GM23248 (cell line): Measurements from ENCODE around the gene PEX6. TPM values are rescaled to one million over a fixed set of nuclear protein-coding genes. Genes with fewer than 3 reads are reported as not detected.

Experiments
- DNase-seq: peaks from one replicate; pipeline ENCODE4 v3.0.0-alpha.2; 2015
- H2AFZ ChIP-seq: fragments of 200-600 bp; sonication (generic); 2 replicates; pipeline ENCODE4 v1.6.1; 2016; ENCODE audit warnings: antibody characterized with exemption
- H3F3A ChIP-seq: fragments of 200-600 bp; sonication (generic); 2 replicates; pipeline ENCODE4 v1.6.1; 2016; ENCODE audit warnings: mild to moderate bottlenecking, antibody characterized with exemption, mixed run types; ENCODE audit not compliant: insufficient read depth
- H3K27ac ChIP-seq: fragments of 200-600 bp; sonication (generic); 2 replicates; pipeline ENCODE4 v1.5.1; 2016; ENCODE audit warnings: mild to moderate bottlenecking
- H3K27me3 ChIP-seq: fragments of 200-600 bp; sonication (generic); replicated peaks from 2 replicates; pipeline ENCODE4 v1.6.1; 2016; ENCODE audit warnings: mild to moderate bottlenecking; ENCODE audit not compliant: insufficient read depth
- H3K36me3 ChIP-seq: fragments of 200-600 bp; sonication (generic); 2 replicates; pipeline ENCODE4 v1.6.1; 2016; ENCODE audit warnings: low read depth, mild to moderate bottlenecking
- H3K4me1 ChIP-seq: fragments of 200-600 bp; sonication (generic); 2 replicates; pipeline ENCODE4 v1.6.1; 2016; ENCODE audit warnings: mild to moderate bottlenecking; ENCODE audit not compliant: insufficient read depth
- H3K4me2 ChIP-seq: fragments of 200-600 bp; sonication (generic); one replicate; pipeline ENCODE4 v1.6.1; 2016; ENCODE audit warnings: mild to moderate bottlenecking; ENCODE audit not compliant: unreplicated experiment
- H3K4me3 ChIP-seq: fragments of 200-600 bp; sonication (generic); 2 replicates; pipeline ENCODE4 v1.5.1; 2016; ENCODE audit warnings: mild to moderate bottlenecking
- H3K79me2 ChIP-seq: fragments of 200-600 bp; sonication (generic); 2 replicates; pipeline ENCODE4 v1.6.1; 2016; ENCODE audit warnings: mild to moderate bottlenecking; ENCODE audit not compliant: insufficient read depth
- H3K9ac ChIP-seq: fragments of 200-600 bp; sonication (generic); 2 replicates; pipeline ENCODE4 v1.6.1; 2016; ENCODE audit warnings: mild to moderate bottlenecking
- H3K9me2 ChIP-seq: fragments of 200-600 bp; sonication (generic); 2 replicates; pipeline ENCODE4 v1.6.1; 2016; ENCODE audit warnings: mixed run types, mild to moderate bottlenecking, moderate library complexity; ENCODE audit not compliant: insufficient read depth
- H3K9me3 ChIP-seq: fragments of 200-600 bp; sonication (generic); one replicate; pipeline ENCODE4 v1.6.1; 2017; ENCODE audit warnings: low read depth
- H4K20me1 ChIP-seq: fragments of 200-600 bp; sonication (generic); 2 replicates; pipeline ENCODE4 v1.6.0; 2016; ENCODE audit not compliant: insufficient read depth
- EZH2 ChIP-seq: fragments of 200-600 bp; sonication (generic); IDR thresholded peaks from 2 replicates; pipeline ENCODE4 v1.6.1; 2018; ENCODE audit warnings: antibody characterized with exemption, mild to moderate bottlenecking; ENCODE audit not compliant: insufficient read depth, poor library complexity, severe bottlenecking
- EZH2phosphoT487 ChIP-seq: fragments of 200-600 bp; sonication (generic); IDR thresholded peaks from 2 replicates; pipeline ENCODE4 v1.6.1; 2018; ENCODE audit warnings: antibody characterized with exemption, moderate library complexity, mild to moderate bottlenecking, low read depth; ENCODE audit not compliant: insufficient read depth
- WGBS, 2 experiments: methylation state at CpG; one replicate each; pipeline ENCODE4 v1.1.6; 2015 to 2017; ENCODE audit warnings: low lambda C conversion rate in 2 of 2, low coverage in 1 of 2; ENCODE audit errors: missing lambda C conversion rate in 2 of 2; 5-methylcytosine and 5-hydroxymethylcytosine counted together
- in situ Hi-C: fragments of 300-500 bp; cut with MboI; formaldehyde crosslinking; loops from 2 replicates; pipeline ENCODE4 v1.15.0; 2020
- polyA plus RNA-seq: library from polyadenylated mRNA; unstranded; fragments of >200 nt; fragmentation: Nextera tagmentation; extraction: Ambion mirVana; gene quantifications from 2 replicates; pipeline ENCODE4 v1.2.1, GENCODE V29; 2016
- total RNA-seq: library from RNA; depleted of rRNA; stranded (reverse); fragments of >200 nt; shearing (Covaris generic); gene quantifications from 2 replicates; pipeline ENCODE4 v1.2.3, GENCODE V29; 2014

PEX6 gene
- total and polyA plus RNA-seq, 2 experiments from 2014 or later, result 12.5 to 44.2 TPM

DNA sequence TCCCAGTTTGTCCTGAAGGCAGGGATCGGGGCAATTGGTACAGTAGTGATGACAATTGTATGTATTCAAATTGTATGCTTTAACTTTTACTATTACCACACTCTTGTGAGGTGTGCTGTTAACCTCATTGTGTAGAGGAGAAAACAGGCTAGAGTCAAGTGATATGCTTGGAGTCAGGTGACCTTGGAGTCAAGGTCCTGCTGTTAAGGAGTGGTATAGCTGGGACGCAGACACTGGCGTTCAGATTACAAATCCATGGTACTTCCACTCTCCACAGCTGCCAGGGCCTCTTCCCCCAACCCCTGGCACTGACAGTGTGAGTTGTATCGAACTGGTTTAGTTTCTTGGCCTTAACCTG is 39.2 kb downstream of the PEX6 start:
- H3K4me3 ChIP-seq, result no peak overlapping the region
- in situ Hi-C loops, result no loop called here
- no peaks in the 10 kb centered on the region for H4K20me1 ChIP-seq
- H3K36me3 ChIP-seq, result peaks cover 12% of the 10 kb centered on the region; the same call in 1 of the 2 replicates
- no peak overlapping the region for H3K4me2 ChIP-seq
- H3K27ac ChIP-seq, result no peak overlapping the region
- no peak overlapping the region for H3K9ac ChIP-seq
- no peak for DNase-seq
- H3K79me2 ChIP-seq, result peaks cover 19% of the 10 kb centered on the region
- H3K9me2 ChIP-seq, result no peaks in the 10 kb centered on the region
- no peak for TF ChIP-seq EZH2phosphoT487
- no peak for TF ChIP-seq EZH2
- no peaks in the 10 kb centered on the region for H3F3A ChIP-seq
- no peak overlapping the region for H2AFZ ChIP-seq
- 72 to 76% methylated on average over 4 of the region's 4 CpGs for WGBS, 2 experiments
- no peaks in the 10 kb centered on the region for H3K27me3 ChIP-seq
- H3K4me1 ChIP-seq, result no peaks in the 10 kb centered on the region
- H3K9me3 ChIP-seq, result no peaks in the 10 kb centered on the region

DNA sequence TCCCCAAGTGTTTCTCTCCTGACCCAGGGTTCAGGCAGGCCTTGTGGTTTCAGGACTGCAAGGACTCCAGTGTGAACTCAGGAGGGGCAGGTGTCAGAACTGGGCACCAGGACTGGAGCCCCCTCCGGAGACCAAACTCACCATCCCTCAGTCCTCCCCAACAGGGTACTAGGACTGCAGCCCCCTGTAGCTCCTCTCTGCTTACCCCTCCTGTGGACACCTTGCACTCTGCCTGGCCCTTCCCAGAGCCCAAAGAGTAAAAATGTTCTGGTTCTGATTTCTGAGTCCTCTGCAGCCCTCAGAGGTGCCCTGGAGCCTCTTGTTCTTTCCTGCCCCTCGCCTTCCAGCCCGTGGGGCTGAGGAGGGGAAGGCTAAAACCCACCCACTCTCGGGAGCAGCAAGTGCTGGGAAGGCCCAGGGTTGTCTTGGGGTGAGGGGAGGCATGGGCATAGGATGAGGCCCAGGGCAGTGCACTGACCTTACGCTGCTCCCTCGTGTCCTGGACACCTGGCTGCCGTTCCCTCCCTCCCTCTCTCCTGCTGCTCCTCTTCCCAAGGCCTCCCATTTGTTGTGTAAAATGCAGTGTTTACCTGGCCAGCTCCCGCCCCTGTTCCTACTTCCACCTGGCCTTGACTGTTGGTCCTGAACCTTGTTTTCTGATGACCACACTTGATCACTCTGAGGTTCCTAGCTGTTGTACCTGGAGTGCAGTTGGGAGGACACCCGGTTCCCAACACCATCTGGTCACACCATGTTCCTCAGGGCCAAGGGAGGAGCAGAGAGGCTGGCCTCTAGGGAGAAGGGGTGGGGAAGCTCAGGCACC is 39.8 kb downstream of the PEX6 start:
- no peak overlapping the region for H3K4me2 ChIP-seq
- no peak overlapping the region for H2AFZ ChIP-seq
- peaks cover 12% of the 10 kb centered on the region; the same call in 1 of the 2 replicates for H3K36me3 ChIP-seq
- H3K27ac ChIP-seq, result no peak overlapping the region
- no peak for DNase-seq
- in situ Hi-C loops, result no loop called here
- no peaks in the 10 kb centered on the region for H3K4me1 ChIP-seq
- H4K20me1 ChIP-seq, result no peaks in the 10 kb centered on the region
- 73 to 80% methylated on average over 8 to 9 of the region's 9 CpGs for WGBS, 2 experiments
- H3F3A ChIP-seq, result no peaks in the 10 kb centered on the region
- no peaks in the 10 kb centered on the region for H3K9me2 ChIP-seq
- no peaks in the 10 kb centered on the region for H3K27me3 ChIP-seq
- no peak overlapping the region for H3K4me3 ChIP-seq
- no peaks in the 10 kb centered on the region for H3K9me3 ChIP-seq
- TF ChIP-seq EZH2phosphoT487 (no peak), EZH2 (no peak)
- H3K9ac ChIP-seq, result no peak overlapping the region
- H3K79me2 ChIP-seq, result peaks cover 25% of the 10 kb centered on the region

DNA sequence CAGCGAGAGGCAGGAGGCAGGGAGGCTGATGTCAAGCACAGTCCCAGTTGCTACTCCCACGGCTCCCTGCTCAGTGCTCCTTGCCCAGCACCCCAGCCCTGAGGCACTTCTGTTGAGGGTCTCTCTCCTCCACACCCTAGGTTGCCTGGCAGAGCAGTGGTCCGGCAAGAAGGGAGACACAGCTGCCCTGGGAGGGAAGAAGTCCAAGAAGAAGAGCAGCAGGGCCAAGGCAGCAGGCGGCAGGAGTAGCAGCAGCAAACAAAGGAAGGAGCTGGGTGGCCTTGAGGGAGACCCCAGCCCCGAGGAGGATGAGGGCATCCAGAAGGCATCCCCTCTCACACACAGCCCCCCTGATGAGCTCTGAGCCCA is 40.6 kb downstream of the PEX6 start:
- Histone ChIP-seq H3K9me2 (no peaks in the 10 kb centered on the region), H2AFZ (no peak overlapping the region), H4K20me1 (no peaks in the 10 kb centered on the region), H3K4me2 (no peak overlapping the region), H3K4me1 (no peaks in the 10 kb centered on the region), H3K79me2 (peaks cover 32% of the 10 kb centered on the region), H3K9ac (no peak overlapping the region), H3K4me3 (no peak overlapping the region), H3F3A (no peaks in the 10 kb centered on the region), H3K36me3 (peaks cover 12% of the 10 kb centered on the region; the same call in 1 of the 2 replicates), H3K9me3 (no peaks in the 10 kb centered on the region), H3K27me3 (no peaks in the 10 kb centered on the region), H3K27ac (no peak overlapping the region)
- TF ChIP-seq EZH2phosphoT487, result no peak
- no peak for TF ChIP-seq EZH2
- 87 to 93% methylated on average over 5 of the region's 5 CpGs for WGBS, 2 experiments
- no peak for DNase-seq
- in situ Hi-C loops, result no loop called here

DNA sequence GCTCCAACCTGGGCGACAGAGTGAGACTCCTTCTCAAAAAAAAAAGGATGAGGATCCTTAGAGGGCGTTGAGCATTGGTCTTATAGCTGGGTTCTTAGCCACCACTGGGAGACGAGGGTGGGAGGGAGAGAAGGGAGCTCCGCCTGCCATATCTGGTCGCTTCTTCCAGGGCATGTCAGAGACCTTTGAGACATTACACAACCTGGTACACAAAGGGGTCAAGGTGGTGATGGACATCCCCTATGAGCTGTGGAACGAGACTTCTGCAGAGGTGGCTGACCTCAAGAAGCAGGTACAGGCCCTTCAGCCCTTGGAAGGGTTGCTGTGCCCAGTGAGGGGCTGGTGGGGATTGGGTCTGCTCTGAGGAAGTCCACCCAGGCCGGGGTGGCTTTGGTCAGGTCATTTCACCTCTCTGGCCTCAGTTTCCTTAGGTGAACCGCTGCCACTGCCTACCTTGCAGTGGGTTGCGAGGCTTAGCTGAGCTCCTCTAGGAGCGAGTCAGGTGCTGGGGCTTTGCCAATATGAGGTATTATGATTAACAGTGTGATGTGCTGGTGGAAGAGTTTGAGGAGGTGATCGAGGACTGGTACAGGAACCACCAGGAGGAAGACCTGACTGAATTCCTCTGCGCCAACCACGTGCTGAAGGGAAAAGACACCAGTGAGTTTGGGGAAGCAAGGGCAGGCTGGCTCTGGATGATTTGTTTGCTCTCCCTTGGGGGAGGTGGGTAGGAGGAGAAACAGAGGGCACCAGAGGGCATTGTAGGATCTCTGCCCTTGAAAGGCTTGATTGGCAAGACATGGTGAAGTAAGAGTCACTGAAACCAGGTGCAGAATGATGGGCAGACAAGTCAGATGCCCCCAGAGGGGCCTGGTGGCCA is 41.2 kb downstream of the PEX6 start:
- H3K9me2 ChIP-seq, result no peaks in the 10 kb centered on the region
- no peak overlapping the region for H3K27ac ChIP-seq

More for the DNA sequence above, 41.2 kb downstream of the PEX6 start:
- H4K20me1 ChIP-seq, result no peaks in the 10 kb centered on the region
- no peaks in the 10 kb centered on the region for H3K4me1 ChIP-seq
- H3K4me3 ChIP-seq, result no peak overlapping the region
- peak; percentile 19 for DNase-seq
- H3K9ac ChIP-seq, result no peak overlapping the region
- peaks cover 12% of the 10 kb centered on the region; the same call in 1 of the 2 replicates for H3K36me3 ChIP-seq
- no peak overlapping the region for H3K4me2 ChIP-seq
- no peaks in the 10 kb centered on the region for H3K9me3 ChIP-seq
- 89% methylated on average over 12 to 13 of the region's 13 CpGs for WGBS, 2 experiments
- in situ Hi-C loops, result no loop called here
- peaks cover 39% of the 10 kb centered on the region for H3K79me2 ChIP-seq
- TF ChIP-seq EZH2phosphoT487, result no peak
- TF ChIP-seq EZH2, result no peak
- H3K27me3 ChIP-seq, result no peaks in the 10 kb centered on the region
- no peaks in the 10 kb centered on the region for H3F3A ChIP-seq
- H2AFZ ChIP-seq, result no peak overlapping the region
